NCI-H2196 treated with DMSO at 0.1 percent for 48 hours (cell line): ENCODE data around the gene GLIS1.

ENCODE experiments used
- DNase-seq: peaks from one replicate; lab custom pipeline; 2025; ENCODE audit not compliant: unreplicated experiment; lab: John Stamatoyannopoulos, UW

GLIS1 gene

DNA sequence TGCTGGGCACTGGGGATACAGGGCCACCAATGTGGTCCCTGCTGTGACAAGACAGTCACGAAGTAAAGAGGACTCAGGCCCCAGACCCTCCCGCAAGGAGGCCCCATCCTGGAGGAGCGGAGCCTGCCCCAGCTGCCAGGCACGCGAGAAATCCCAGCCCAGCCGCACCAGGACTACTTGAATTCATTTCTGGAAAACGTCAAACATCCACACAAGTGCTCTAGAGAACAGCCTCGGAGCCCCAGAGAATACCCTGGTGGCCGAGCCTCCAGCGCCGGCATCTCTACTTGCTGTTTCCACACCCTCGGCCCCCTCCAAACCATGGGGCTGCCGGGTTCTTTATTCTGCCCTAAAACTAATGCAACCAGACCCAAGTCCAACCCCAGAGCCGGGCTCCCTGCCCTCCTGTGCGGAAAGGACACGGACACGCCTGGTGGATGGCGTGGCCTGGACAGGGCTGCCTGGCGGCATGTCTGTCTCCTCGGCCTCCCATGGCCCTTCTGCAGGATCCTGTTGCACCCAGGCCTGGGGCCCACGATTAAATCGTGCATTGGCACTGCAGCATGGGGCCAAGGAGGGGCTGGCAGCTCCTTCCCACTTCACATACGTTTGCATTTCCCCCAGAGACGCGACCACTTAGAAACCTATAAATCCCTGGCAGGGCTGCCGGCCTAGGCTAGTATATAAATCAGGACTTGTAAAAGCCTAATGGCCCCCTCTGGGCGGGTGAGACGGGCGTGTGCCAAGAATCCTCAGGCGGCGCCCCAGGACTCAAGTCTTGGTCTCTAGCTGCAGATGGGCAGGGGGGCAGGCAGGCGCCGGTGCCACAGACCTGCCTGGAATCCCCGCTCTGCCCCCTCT is 238.5 kb downstream of the GLIS1 start:
- DNase-seq, result no peak

DNA sequence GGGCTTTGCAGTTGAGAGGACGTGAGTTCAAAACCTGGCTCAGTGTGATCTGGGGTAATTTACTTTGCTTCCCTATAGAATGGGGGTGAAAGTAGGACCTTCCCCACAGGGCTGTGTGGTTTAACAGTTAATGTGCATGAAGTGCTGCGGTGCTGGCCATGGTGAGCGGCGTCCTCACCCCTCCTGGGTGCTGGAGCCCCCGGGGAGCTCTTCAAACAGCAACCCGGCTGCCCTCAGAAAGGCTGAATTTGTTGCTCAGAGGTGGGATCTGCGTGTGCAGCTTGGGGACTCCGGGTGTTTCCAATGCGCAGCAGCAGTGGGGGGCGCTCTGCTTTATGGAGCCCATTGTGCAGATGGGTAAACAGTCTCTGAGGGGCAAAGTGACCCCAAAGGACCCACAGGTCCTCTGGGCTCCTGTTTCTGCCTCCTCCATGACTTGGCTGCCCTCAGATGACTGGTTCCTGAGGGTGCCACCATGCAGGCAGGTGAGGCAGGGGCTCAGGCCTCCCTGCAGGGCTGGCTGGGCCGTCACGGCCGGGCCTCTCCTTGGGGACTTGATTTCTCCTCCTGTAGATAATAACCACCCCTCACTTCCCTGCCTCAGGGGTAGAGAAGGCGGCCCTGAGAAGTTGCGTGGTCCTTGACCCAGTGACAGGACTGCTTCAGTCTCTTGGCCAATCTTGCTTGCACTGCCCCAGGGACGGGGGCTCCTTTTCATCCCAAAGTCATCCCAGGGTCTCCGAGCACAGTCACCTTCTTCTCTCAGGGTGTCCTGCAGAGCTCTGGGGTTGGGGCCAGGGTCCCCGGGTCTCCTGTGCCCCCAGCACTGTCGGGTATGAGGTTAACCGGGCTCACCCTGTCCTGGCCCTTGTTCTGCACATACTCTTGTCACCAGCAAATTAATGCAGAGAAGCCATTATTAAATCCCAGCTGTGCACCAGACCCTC is 239.4 kb downstream of the GLIS1 start:
- no peak for DNase-seq

DNA sequence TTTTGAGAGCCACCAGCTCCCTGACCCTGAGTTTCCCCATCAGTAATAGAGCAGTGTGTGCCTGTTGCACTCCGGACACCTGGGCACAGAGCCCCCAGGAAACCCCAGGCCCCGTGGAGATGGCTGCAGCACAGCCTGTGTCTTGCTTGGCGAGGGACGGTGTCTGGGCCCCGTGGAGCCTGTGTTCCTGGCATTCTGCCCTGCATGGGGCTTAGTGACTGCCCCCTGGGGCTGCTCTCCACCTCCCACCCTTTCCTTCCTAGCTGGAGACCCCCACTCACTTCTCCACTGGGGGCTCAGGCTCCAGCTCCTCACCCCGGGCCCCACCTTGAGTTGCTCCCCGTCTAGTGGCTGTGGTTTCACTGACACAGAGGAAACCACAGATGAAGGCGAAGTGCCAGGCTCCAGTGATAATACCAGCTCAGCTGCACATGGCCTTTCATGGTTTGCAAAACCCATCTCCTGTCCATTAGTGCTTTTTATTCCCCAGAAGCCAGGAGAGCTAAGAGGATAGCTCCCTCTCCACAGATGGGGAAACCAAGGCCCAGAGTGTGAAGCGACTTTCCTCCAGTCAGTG is 240.3 kb downstream of the GLIS1 start:
- no peak for DNase-seq

DNA sequence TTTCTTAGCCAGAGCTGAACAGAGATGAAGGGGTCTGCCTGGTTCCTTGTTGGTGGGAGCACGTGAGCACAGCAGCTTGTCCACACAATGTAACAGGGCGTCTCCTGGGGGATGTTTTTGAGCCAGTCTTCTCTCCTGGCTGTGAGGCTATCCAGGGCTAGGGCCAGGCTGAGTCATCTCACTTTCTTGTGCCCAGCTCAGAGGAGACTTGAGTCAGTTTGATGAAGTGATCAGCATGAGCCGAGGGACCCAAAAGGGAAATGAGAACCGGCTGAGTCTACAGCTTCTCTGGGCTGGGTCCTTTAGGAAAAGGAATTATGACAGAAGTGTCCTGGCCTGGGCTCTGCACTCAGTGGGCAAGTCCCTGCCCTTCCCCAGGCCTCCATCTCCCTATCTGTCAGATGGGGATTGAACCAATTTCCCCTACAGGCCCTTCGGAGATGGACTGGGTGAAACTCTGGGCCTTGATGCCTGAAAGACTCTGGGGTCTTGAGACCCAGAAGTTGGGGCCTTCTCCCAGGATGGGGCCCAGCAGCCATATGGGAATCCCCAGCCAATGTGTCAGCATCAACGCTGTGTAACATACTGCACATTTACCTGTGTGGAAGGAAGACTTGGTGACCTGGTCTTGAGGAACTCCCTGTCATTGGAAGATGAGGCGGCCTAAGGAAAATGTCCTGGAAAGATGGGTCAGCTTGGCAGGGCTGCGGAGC is 243.2 kb downstream of the GLIS1 start:
- no peak for DNase-seq

DNA sequence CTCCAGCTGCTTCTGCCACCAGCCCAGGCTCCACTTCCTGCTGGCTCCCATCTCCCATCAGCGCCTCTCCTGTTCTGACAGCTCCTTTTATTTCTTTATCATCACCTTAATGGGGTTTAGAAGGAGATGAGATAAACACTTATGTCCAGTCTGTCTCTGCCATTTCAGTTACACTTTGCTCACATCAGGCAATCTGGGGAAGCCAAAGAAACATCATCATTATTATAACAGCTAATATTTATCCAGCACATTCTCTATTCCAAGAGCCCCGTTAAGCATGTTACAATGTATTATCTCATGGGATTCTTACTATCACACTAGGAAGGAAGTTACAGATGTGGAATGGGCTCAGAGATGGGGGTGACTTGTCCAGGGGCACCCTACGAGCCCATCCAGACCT is 248.6 kb downstream of the GLIS1 start:
- no peak for DNase-seq

DNA sequence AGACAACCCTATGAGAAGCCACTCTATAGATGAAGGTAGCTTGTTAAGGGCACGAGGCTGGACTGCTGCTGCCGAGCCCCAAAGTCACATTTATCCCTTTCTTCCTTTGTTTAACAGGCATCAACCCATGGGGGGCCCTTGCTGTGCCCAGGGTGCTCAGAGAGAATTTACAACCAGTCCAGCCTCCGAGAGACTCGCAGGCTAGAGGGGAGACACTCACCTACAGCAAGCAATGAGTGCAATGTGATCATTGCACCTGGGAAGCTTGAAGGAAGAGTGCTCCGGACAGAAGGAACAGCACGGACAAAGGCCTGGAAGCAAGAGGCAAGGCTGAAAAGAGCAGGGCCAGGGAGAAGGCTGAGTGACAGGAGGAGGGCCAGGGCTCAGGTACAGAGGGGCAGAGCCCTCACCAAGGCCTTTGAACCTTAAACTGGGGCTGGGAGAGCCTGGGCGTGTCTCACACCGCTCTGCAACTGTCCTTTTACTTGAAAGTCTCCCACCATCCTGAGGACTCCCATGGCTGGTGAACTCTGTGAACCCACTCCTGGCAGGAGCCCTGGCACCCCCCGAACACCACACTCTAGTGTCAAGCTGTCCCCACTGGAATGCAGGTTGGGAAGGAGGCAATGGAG is 252.5 kb downstream of the GLIS1 start:
- no peak for DNase-seq

DNA sequence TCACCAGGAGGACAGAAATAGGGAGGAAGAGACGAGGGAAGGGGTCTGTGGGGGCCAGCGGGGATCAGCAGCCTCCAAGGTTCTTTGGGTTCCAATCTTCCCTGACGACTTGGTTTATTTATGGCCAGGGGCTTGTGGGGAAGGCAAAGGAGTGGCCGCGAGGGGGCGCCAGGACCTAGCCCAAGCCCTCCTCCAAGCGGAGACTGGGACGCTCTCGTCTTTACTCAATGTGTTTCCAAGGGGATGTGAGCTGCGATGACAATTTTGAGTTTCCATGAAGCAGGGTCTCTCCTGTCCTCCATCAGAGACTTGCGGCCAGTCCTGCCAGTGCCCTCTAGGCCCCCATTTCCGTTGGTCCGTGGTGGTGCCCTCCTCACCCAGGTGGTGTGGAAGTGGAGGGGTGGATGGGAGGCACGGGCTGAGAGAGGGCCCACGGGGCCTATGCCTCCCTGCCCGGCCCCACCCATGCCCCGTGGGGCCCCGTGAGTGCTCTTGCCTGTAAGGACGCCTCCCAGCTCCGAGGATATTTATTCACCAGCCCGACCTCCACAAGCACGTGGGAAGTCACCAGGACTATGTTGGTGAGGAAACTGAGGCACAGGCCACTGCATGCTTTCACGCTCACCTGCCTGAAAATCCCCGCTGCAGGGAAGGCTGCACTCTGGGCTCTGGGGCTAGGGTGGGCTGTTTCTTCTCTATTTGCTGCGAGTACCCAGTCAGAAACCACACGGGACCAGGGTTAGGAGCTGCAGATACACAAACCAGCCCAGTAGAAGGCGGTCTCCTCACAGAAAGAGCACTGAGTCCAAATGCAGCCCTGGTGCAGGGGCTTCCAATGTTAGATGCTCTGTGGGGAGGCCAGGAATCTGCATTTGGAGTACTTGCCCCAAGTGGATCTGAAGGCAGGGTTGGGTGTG is 253.2 kb downstream of the GLIS1 start:
- DNase-seq, result peak; percentile 39

DNA sequence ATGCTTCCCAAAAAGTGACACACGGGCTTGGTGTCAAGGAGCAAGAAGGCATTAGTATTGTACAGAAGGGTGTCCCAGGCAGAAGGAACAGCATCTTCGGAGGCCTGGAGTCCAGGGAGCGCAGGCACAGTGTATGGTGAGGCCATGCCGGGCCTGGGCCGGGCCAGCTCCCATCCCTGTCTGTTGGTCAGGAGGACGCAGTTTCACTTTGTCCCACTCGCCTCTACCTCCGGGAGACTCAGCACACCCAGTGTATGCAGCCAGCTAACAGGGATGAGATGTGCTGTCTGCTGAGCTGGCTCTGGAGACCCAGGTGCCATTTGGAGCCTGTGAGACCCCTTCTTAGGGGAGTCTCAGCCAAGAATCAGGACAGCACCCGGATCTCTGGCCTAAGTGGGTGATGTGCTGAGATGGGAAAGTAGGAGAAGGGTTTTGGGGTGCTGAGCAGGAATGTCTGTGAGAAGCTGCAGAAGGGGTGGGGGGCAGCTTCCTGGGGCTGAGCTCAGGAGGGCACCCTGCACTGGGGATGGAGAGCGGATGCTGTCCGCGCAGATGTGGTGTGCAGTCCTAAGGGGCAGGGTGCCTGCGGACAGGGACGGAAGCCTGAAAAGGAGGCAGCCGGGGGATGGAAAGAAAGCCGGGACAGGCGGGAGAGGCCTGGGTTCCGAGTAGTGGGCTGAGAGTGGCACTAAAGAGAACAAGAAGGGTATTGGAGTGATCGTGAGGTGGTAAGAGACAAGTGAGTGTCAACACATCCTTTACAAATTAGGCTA is 254.1 kb downstream of the GLIS1 start:
- DNase-seq, result no peak

DNA sequence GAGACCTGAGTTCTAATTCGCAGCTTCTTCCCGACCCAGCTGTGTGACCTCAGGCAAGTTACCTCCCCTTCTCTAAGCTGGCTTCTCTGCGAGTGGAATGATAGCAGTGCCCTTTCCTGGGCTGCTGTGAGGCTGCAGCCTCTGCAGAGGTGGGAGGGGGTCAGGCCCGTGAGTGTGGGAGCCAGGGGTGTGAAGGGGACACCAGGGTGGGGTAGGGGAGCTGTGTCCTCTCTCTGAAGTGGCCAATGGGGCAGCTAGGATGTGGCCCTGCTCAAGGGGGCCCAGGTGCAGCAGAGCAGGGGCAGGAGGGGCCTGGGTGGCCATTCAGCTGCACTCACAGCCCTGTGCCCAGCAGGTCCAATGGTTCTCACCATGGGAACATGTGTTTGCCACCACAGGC is 255.3 kb downstream of the GLIS1 start:
- DNase-seq, result no peak

DNA sequence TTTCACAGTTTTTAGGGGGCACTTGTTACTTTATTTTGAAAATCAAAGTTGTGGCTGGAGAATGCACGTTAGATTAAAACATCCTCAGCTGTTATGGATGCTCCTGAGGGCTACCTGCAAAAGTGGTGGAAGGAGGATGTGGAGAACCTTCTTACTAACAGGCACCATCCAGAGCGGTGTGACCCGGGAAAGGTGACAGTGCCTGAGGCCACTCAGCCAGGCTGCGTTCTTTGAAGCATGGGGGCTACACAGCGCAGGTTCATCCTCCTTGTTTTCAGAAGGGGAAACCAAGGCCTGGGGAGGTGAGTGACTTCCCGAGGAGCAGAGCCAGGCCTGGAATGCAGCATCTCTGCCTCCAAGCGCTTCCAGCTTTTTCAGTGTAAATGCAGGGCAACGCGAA is 255.8 kb downstream of the GLIS1 start:
- DNase-seq, result no peak

DNA sequence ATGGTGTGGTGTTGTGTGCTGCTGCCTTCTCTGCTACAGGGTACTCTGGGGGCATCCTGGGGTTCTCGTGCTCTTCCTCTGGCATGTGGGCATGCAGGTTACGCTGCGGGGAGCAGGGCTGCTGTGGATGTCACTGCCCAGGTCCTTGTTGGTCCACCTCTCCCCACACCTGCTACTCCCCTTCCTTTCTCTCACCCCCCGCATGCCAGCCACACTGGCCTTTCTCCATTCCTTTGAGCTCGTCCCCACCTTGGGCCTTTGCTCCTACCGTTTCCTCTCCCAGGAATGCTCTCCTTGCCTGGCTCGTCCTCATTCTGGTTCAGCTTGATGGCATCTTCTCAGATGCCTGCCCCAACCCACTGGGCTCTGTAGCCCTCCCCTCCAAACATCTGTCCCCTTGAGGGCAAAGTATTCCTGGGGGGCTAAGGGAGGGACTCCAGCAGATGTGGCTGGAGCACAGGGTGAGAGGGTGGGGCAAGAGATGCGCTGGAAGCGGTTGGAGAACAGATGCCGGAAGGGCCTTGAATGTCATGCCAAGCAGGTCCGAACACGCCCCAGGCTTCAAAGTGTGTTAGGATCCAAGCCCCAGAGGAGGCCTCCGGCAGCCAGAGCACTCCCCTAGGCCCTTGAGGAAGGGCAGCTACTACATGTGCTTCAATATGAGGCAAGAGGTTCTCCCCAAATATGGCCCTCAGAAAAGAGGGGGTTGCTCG is 256.4 kb downstream of the GLIS1 start:
- DNase-seq, result no peak

DNA sequence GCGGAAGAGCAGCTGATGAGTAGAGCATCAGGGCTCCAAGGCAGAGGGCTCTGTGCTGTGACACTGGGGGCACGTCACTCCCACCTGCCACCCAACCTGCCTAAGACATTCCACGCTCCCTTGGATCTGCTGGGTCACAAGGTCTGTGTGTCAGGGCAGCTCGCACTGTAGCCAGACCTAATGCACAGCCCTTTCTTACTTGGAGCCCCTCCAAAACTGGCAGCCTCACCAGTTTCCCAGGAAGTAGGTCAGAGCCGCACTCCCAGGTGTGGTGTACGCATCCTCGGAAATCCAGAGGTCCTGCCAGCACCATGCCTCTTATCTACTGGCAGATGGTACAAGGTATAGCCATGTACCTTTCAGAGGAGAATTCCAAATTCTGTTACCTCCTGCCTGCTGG is 257.5 kb downstream of the GLIS1 start:
- no peak for DNase-seq

DNA sequence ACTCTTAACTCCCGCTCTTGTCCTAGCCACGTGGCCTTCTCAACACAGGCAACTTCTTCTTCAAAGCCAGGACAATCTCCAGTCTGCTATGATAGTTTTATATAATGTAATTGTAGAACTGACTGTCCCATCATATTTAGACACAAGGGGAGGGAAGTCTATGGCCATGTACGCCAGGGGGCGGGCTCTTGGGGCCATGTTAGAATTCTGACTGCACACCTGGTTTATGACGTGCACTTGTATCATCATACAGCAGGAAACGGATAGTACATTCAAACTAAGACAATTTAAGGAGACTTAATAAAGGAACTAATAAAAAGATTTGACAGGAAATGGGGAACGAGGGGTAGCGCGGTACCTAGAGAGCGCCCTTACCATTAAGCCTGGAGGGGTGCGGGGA is 258.3 kb downstream of the GLIS1 start:
- no peak for DNase-seq

DNA sequence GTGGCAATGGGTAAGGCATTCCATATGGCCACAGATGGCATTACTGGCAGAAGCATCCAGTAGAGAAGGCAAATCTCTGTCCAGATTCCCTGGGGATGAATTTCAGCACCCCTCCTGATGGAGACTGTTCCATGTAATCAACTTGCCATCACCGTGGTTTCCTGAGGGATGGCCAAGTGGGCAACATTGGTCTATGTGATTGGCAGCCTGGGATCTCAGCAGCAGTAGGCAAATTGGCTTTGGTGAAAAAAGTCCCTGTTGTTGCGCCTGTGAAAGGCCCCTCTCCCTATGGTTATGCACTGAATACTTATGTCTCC is 260.5 kb downstream of the GLIS1 start:
- DNase-seq, result no peak

DNA sequence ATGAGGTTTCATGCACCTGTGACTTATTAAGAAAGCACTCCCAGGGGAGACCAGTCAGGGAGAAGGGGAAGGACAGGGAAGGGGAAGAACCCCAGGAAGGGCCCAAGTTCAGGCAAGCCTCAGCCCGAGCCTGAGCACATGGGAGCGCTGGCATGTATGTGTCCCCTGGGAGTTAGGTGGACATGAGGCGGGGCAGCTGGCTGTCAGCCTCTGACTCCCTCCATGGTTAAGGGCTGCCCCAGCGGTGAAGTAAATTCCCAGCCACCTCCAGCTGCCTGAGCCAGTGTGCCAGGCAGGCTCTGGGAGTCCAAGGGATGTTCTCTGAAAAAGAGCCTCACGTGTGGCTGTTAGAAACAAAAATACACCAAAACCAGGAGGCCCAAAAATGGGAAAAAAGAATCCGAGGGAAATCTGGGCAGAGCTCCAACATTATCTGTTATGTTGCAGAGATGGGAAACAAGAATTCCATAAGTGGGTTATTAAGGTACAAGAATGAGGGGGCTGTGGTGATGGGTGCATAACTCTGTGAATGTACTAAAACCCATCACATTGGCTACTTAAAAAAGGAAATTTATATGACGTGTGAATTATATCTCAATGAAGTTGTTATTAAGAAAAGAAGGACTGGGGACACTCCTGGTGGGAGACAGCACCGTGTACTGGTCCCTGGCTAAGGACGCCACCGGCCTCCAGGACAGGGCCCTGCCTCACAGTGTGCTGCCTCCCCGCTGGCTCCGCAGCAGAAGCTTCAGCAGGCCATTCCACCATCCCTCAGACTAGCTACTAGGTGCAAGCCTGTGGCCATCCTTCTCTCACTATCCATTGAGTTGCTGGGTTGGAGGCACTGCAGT is 261.1 kb downstream of the GLIS1 start:
- no peak for DNase-seq

DNA sequence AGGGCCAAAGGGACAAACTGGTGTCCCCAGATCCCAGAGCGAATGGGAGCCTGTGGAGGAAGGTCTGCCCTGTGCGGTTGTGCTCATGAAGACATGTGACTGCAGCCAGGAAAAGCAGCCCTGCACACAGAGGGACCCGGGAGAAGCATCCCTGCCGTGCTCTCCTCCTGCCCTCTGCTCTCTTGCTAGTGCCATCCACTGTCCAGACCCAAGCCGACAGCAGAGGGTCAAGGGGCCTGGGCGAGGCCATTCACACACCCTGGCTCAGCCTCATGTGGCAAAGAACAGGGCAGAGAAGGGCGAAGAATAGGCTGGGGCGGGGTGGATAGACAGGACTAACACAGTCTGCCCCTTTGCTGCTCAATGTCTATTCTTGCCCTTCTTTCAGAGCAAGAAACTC is 262.4 kb downstream of the GLIS1 start:
- DNase-seq, result no peak

DNA sequence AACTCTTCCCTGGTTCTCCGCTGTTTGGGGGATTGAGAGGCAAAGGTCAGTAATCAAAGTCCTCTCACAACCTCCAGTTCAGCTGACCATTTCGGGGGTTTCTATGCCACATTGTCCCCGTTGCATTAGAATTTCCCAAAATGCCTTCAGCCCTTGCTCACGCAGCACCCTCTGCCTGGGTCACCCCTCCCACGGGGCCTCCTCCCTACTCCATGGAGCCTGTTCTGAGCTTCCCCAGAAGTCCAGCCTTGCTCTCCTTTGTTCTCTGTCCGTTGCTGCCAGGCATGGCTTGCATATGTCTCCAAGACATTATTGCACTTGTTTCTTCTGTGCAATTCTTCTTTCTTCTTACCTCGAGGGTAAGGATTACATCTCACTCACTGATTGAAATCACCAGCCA is 263.3 kb downstream of the GLIS1 start:
- DNase-seq, result no peak
